T-helper 2 cell treated with Interferon-gamma antibody and Interleukin-4, amounts not matched to agents 5 μg/mL and 100 μg/mL, for 36 hours (primary cell): ENCODE data around the gene GDA.

ENCODE experiments used
- DNase-seq: peaks from one replicate; pipeline ENCODE4 v3.0.0; 2021; ENCODE audit warnings: low spot score
- H3K27ac Mint-ChIP-seq: one replicate; pipeline ENCODE4 v1.8.0; 2021; ENCODE audit warnings: mild to moderate bottlenecking, mixed read lengths
- H3K27me3 Mint-ChIP-seq: one replicate; pipeline ENCODE4 v1.8.0; 2021; ENCODE audit warnings: low read depth, mixed read lengths
- H3K36me3 Mint-ChIP-seq: one replicate; pipeline ENCODE4 v1.8.0; 2021; ENCODE audit warnings: low read depth, mixed read lengths
- H3K4me1 Mint-ChIP-seq: one replicate; pipeline ENCODE4 v1.8.0; 2021; ENCODE audit warnings: low read depth, mixed read lengths
- H3K4me3 Mint-ChIP-seq: one replicate; pipeline ENCODE4 v1.8.0; 2022; ENCODE audit warnings: mild to moderate bottlenecking, moderate library complexity, mixed read lengths
- H3K9me3 Mint-ChIP-seq: one replicate; pipeline ENCODE4 v1.8.0; 2021; ENCODE audit warnings: mixed read lengths

GDA gene

DNA sequence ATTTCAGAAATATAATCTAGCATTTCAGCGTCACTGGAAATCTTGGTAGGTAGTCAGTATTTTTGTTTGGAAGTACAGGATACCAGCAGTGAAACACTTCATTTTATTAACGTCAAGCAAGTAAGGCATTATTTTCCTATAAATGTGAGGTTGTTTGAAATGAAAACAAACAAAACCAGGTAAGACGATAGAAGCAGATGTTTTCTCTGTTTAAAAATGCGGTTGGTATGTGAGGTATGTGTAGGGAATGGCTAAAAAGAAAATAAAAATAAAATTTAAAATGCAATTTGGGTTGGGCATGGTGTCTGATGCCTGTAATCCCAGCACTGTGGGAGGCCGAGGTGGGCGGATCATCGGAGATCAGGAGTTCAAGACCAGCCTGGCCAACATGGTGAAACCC lies 16.1 kb downstream of the GDA start:
- H3K27ac Mint-ChIP-seq = no peak overlapping the region
- no peak for DNase-seq
- no peaks in the 10 kb centered on the region for H3K9me3 Mint-ChIP-seq
- H3K4me3 Mint-ChIP-seq = no peak overlapping the region
- no peaks in the 10 kb centered on the region for H3K4me1 Mint-ChIP-seq
- H3K27me3 Mint-ChIP-seq = no peaks in the 10 kb centered on the region
- H3K36me3 Mint-ChIP-seq = no peaks in the 10 kb centered on the region

DNA sequence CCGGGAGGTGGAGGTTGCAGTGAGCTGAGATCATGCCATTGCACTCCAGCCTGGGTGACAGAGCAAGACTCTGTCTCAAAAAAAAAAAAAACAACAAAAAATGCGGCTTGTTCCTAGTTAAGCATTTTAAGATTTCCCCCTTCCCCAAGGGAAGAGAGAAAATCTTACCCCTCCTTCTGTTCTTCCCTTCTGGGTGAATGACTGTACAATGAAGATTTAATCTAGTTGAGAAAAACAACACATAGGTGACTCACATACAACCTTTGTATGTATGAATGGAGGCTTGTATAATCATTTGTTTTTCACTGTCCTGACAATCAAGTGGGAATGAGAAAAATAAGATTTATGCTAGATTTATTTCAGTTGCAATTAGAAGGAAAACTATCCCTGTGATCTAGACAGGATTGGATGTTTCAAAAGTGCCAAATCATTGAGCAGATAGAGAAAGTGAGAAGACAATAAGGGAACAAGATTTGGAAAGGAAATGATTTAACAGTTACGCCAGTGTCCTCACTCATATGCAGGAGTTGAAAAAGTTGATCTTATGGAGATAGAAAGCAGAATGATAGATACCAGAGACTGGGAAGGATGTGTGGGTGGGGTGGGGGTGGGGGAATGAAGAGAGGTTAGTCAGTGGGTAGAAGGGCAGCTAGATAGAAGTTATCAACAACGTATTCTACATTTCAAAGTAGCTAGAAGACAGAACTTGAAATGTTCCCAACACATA lies 16.7 kb downstream of the GDA start:
- no peaks in the 10 kb centered on the region for H3K36me3 Mint-ChIP-seq
- DNase-seq = no peak
- H3K27ac Mint-ChIP-seq = no peak overlapping the region
- no peak overlapping the region for H3K4me3 Mint-ChIP-seq
- no peaks in the 10 kb centered on the region for H3K4me1 Mint-ChIP-seq
- no peaks in the 10 kb centered on the region for H3K9me3 Mint-ChIP-seq
- no peaks in the 10 kb centered on the region for H3K27me3 Mint-ChIP-seq

DNA sequence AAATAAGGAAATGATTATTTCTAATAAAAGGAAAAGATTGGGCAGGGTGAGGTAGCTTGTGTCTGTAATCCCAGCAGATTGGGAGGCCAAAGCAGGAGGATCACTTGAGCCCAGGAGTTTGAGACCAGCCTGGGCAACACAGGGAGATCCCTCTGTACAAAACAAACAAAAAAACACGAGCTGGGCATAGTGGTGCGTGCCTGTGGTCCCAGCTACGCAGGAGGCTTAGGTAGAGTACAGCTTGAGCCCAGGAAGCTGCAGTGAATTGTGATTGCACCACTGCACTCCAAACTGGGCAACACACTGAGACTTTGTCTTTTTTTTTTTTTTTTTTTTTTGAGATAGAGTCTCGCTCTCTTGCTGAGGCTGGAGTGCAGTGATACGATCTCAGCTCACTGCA lies 18.8 kb downstream of the GDA start:
- DNase-seq = no peak
- Mint-ChIP-seq H3K4me3 (no peak overlapping the region), H3K9me3 (no peaks in the 10 kb centered on the region), H3K27ac (no peak overlapping the region), H3K27me3 (no peaks in the 10 kb centered on the region), H3K4me1 (no peaks in the 10 kb centered on the region), H3K36me3 (no peaks in the 10 kb centered on the region)

DNA sequence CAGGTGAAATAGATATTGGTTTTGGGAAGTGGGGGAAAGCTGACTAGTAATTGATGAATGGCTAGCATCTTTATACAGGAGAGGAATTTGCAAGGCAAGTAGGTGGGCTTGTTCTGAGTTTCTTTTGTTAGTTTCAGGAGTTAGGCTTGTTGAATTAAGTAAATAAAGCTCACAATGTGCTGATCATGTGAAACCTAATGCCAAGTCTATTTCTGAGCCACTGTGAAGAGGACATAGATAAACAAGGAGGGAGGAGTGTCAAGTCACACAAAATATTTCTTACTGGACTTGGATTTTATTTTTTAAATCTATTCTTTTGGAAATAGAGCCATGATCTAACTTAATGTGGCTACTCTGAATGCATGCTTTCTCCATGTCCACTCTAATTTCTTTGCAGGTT lies 19.9 kb downstream of the GDA start:
- DNase-seq = no peak
- Mint-ChIP-seq H3K36me3 (no peaks in the 10 kb centered on the region), H3K4me1 (no peaks in the 10 kb centered on the region), H3K27ac (no peak overlapping the region), H3K4me3 (no peak overlapping the region), H3K9me3 (no peaks in the 10 kb centered on the region), H3K27me3 (no peaks in the 10 kb centered on the region)

DNA sequence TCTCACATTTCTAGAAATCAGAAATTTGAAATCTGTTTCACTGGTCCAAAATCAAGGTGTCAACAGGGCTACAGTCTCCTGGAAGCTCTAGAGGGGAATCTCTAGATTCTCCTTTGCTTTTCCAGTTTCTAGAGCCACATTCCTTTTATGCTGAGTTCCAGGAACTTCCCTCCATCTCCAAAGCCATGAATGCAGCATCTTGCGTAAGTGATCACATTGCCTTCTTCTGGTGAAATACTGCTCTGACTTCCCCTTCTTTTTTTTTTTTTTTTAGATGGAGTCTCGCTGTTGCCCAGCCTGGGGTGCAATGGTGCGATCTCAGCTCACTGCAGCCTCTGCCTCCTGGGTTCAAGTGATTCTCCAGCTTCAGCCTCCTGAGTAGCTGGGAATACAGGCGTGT lies 23.8 kb downstream of the GDA start:
- DNase-seq = no peak
- Mint-ChIP-seq H3K4me1 (no peaks in the 10 kb centered on the region), H3K27me3 (peaks cover 2% of the 10 kb centered on the region), H3K4me3 (no peak overlapping the region), H3K9me3 (no peaks in the 10 kb centered on the region), H3K27ac (no peak overlapping the region), H3K36me3 (no peaks in the 10 kb centered on the region)

DNA sequence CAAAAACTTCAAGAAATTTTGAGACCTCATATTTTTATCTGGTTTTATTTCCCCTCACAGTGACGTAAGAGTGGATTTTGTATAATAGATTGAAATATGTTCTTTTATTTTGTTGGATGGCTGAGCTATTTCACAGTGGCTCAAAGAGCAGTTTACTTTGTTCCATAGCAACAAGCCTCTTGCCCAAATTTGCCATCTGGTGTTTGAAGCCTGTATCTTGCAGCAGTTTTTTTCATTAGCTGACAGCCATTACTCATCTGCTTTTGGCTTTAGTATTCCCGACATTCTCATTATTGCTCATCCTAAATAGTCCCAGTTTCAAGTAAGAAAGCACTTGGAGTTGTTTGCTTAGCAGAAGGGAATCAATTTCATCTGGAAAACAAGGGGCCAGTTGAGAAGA lies 36.3 kb downstream of the GDA start:
- H3K36me3 Mint-ChIP-seq = no peaks in the 10 kb centered on the region
- no peak for DNase-seq
- H3K27me3 Mint-ChIP-seq = peaks cover 7% of the 10 kb centered on the region
- no peaks in the 10 kb centered on the region for H3K9me3 Mint-ChIP-seq
- no peaks in the 10 kb centered on the region for H3K4me1 Mint-ChIP-seq
- H3K27ac Mint-ChIP-seq = no peak overlapping the region
- H3K4me3 Mint-ChIP-seq = no peak overlapping the region

DNA sequence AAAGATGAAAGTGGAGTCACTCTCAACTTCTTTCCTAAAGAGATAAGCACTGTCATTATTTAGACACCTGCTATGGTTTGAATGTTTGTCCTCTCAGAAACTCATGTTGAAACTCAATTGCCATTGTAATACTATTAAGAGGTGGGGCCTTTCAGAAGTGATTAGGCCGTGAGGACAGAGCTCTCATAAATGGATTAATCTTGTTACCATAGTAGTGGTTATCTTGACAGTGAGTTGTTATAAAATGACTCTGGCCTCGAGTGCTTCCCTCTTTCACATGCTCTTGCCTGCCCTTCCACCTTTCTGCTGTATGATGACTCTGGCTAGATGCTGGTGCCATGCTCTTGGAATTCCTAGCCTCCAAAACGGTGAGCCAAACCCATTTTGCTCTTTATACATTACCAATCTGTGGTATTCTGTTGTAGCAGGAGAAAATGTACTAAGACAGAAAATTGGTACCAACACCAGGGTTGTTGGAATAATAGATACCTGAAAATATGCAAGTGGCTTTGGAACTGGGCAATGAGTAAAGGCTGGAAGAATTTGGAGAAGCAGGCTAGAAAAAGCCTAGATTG lies 38.0 kb downstream of the GDA start:
- no peaks in the 10 kb centered on the region for H3K36me3 Mint-ChIP-seq
- peaks cover 7% of the 10 kb centered on the region for H3K27me3 Mint-ChIP-seq
- H3K9me3 Mint-ChIP-seq = no peaks in the 10 kb centered on the region
- no peaks in the 10 kb centered on the region for H3K4me1 Mint-ChIP-seq
- no peak overlapping the region for H3K27ac Mint-ChIP-seq
- H3K4me3 Mint-ChIP-seq = no peak overlapping the region
- DNase-seq = no peak

DNA sequence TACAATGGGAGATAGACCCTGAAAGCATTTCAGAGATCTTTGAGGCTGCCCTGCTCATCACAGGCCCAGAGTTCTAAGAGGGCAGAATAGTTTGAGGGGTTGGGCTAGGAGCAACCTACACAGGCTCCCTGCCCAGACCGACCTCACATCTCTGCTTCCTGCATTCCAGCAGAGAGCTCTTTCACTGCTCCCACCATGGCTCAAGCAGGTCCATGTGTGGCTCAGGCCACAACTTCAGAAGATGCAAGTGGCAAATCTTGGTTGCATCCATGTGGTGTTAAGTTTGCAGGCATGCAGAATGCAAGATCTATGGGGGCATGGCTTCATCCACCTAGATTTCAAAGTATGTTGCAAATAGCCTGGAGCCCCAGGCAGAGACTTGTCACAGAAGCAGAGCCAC lies 39.0 kb downstream of the GDA start:
- Mint-ChIP-seq H3K36me3 (no peaks in the 10 kb centered on the region), H3K27me3 (peaks cover 7% of the 10 kb centered on the region), H3K4me3 (no peak overlapping the region), H3K4me1 (no peaks in the 10 kb centered on the region), H3K9me3 (no peaks in the 10 kb centered on the region), H3K27ac (no peak overlapping the region)
- DNase-seq = no peak

DNA sequence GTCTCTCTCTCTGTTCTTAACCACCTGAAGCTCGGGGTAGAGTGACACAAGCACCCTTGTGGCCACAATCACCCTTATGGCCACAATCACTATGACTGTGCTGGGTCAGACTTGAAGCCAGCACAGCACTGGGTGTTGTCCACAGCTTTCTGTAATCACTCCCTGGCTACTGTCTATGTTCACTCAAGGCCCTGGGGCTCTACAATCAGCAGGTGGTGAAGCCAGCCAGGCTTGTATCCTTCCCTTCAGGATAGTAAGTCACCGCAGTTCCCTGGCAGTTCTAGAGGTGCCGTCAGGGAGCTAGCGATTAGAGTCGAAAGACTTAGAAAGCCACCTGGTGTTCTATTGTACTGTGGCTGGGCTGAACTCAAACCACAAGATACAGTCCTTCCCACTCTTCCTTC lies 44.2 kb downstream of the GDA start:
- H3K27me3 Mint-ChIP-seq = no peaks in the 10 kb centered on the region
- H3K4me3 Mint-ChIP-seq = no peak overlapping the region
- H3K4me1 Mint-ChIP-seq = no peaks in the 10 kb centered on the region
- no peak overlapping the region for H3K27ac Mint-ChIP-seq
- H3K36me3 Mint-ChIP-seq = no peaks in the 10 kb centered on the region
- H3K9me3 Mint-ChIP-seq = no peaks in the 10 kb centered on the region
- DNase-seq = no peak

DNA sequence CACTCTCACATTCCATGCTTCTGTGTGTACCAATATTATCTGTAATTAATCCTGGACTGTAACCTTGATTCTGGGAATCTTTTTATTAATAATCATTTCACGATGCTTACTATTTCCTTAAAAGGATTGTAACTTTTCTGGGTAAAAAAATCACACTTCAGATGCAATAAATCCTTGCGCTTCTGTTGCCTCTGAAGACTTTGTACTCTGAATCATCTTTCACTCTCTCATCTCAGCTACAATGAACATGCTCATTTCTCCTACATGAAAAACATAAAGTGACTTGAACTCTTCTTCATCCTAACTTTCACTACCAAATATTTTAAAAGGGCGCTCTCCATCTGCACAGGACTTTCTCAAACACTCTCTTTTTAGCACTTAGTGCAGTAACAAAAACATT lies 50.0 kb downstream of the GDA start:
- Mint-ChIP-seq H3K9me3 (no peaks in the 10 kb centered on the region), H3K4me3 (no peak overlapping the region), H3K36me3 (no peaks in the 10 kb centered on the region), H3K27me3 (no peaks in the 10 kb centered on the region), H3K4me1 (no peaks in the 10 kb centered on the region), H3K27ac (no peak overlapping the region)
- DNase-seq = no peak

DNA sequence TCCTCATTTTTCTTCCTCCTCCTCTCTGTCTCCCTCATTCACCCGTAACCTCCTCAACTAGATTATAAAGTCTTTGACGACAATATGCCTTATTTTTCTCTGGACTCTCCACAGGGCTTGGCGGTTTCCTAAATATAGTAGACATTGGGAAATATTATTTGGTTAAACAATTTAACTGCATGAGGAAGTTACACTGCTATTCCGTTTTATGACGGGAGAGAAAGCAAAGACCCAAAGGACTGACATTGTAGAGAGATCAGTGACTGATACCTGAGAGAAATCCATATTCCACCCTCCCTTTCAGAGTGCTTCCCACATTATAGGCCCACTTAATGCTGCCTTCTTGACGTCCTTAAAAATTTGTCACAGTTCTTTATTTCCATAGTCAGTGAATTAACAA lies 51.2 kb downstream of the GDA start:
- Mint-ChIP-seq H3K36me3 (no peaks in the 10 kb centered on the region), H3K27me3 (no peaks in the 10 kb centered on the region), H3K27ac (no peak overlapping the region), H3K4me1 (no peaks in the 10 kb centered on the region), H3K9me3 (no peaks in the 10 kb centered on the region), H3K4me3 (no peak overlapping the region)
- no peak for DNase-seq

DNA sequence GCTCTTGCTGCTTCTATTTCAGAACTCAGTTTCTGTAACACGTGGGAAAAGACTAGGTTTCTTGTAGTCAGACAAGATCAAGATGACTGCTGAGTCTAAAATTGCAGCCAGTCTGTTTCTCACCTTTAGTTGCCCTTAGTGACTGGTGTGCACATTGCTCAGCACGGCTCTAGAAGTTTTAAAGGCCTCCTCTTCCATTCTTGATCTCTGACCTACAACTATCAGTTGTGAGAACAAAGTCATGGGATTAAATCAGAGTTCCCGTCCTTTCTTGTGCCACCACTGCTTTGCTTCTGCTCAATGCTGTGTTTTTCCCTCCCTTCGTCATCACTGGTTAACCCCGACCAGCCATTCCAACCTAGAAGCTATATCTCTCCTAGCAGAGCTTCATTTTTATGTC lies 52.8 kb downstream of the GDA start:
- Mint-ChIP-seq H3K36me3 (no peaks in the 10 kb centered on the region), H3K27me3 (no peaks in the 10 kb centered on the region), H3K9me3 (no peaks in the 10 kb centered on the region), H3K4me3 (no peak overlapping the region), H3K4me1 (no peaks in the 10 kb centered on the region), H3K27ac (no peak overlapping the region)
- no peak for DNase-seq

DNA sequence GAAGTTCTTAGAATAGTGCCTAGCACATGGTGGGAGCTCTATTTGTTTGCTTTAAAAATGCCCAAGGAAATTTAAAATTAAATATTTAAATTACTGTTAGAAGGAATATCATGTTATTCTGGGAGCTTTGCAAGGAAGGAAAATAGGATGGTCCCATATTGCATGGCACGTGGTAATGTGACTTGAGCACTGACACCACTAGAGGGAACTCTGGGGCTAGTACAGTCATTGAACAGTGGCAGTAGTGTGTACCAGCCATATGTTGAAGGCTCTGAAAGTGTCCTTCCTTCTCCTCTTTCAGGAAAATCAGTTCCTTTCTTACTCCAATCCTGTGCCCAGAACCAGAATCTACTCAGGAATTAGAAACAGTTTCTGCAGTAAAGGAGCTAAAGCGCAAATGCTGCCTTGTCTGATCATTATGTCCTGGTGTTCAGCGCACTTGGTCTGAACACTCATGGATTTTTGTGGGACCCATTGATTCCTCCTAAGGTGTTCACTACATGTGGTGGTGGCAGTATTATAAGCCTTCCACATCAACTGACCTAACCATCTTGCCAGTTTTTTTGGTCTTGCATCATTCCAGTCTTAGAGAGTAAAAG lies 54.1 kb downstream of the GDA start:
- no peak overlapping the region for H3K4me3 Mint-ChIP-seq
- H3K27ac Mint-ChIP-seq = no peak overlapping the region

DNA sequence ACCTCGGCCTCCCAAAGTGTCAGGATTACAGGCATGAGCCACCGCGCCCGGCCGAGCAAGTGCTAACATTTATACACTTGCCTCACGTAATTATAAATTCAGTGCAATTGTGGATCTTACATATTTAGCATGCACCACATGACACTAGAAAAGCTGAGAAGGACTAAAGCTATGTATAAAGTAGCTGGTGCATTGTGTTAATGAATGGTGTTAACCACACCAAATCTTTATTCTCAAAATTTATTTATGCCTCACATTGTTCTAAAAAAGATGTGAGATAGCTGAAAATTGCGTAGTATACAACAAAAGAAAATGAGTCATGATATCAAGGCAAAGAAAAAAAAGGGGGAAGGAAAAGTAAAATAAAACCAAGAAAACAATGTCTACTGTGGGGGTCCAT lies 54.8 kb downstream of the GDA start:
- no peaks in the 10 kb centered on the region for H3K36me3 Mint-ChIP-seq
- no peak for DNase-seq
- no peaks in the 10 kb centered on the region for H3K4me1 Mint-ChIP-seq
- H3K4me3 Mint-ChIP-seq = no peak overlapping the region
- H3K27ac Mint-ChIP-seq = no peak overlapping the region
- no peaks in the 10 kb centered on the region for H3K9me3 Mint-ChIP-seq
- H3K27me3 Mint-ChIP-seq = peaks cover 3% of the 10 kb centered on the region

More for the DNA sequence above, 54.1 kb downstream of the GDA start:
- H3K9me3 Mint-ChIP-seq = no peaks in the 10 kb centered on the region
- H3K36me3 Mint-ChIP-seq = no peaks in the 10 kb centered on the region
- H3K4me1 Mint-ChIP-seq = no peaks in the 10 kb centered on the region
- DNase-seq = no peak
- peaks cover 3% of the 10 kb centered on the region for H3K27me3 Mint-ChIP-seq

DNA sequence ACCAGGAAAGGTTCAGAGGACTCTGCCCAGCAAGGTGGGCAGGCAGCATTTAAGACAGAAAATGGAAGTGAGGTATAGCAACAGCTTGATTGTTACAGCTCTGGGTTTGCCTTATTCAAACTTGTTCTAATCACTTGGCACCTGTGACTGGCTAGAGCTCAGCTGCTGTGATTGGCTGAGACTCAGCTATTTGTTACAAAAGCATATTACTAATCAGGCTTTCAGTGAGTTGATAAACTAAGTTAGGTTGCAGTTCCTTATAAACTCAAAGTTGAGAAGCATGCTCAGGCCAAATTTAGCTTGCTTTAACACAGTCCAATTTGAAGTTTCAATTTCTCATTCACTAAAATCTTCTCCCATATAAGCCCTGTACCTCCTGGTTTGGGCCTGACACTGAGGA lies 56.3 kb downstream of the GDA start:
- no peak overlapping the region for H3K27ac Mint-ChIP-seq
- no peak overlapping the region for H3K4me3 Mint-ChIP-seq
- no peaks in the 10 kb centered on the region for H3K4me1 Mint-ChIP-seq
- H3K36me3 Mint-ChIP-seq = no peaks in the 10 kb centered on the region
- DNase-seq = no peak
- H3K9me3 Mint-ChIP-seq = no peaks in the 10 kb centered on the region
- peaks cover 3% of the 10 kb centered on the region for H3K27me3 Mint-ChIP-seq
